Measurements from ENCODE around the gene TSPEAR.
A peak's percentile ranks its signal among the peaks of the same experiment; 100 is the strongest.

TSPEAR gene

GRCh38 chr21:44518686-44519085, 192.7 kb downstream of the TSPEAR start:
- Histone ChIP-seq H3K27ac (ENCODE audit: low read depth, low read length) (no peak overlapping the region), H3K9me3 (ENCODE audit: control insufficient read depth, insufficient read depth, low read depth, low read length) (peaks cover 6% of the 10 kb centered on the region; the same call in 1 of the 2 replicates), H3K27me3 (ENCODE audit: control insufficient read depth, insufficient read depth, low read length) (no peaks in the 10 kb centered on the region), H3K9ac (ENCODE audit: low read length) (no peak overlapping the region), H3K4me3 (ENCODE audit: low read depth, low read length) (no peak overlapping the region), H3K4me1 (ENCODE audit: control insufficient read depth, insufficient read depth, low read length) (no peaks in the 10 kb centered on the region), H3K36me3 (ENCODE audit: control insufficient read depth, insufficient read depth, low read length) (no peaks in the 10 kb centered on the region)

GRCh38 chr21:44517175-44517899, 194.0 kb downstream of the TSPEAR start:
- Histone ChIP-seq H3K9me3 (ENCODE audit: control insufficient read depth, insufficient read depth, low read depth, low read length) (no peaks in the 10 kb centered on the region; the same call in 1 of the 2 replicates), H3K27me3 (ENCODE audit: control insufficient read depth, insufficient read depth, low read length) (no peaks in the 10 kb centered on the region), H3K27ac (ENCODE audit: low read depth, low read length) (no peak overlapping the region), H3K9ac (ENCODE audit: low read length) (peak overlapping the region; percentile 14), H3K4me3 (ENCODE audit: low read depth, low read length) (peak overlapping the region; percentile 47), H3K4me1 (ENCODE audit: control insufficient read depth, insufficient read depth, low read length) (no peaks in the 10 kb centered on the region), H3K36me3 (ENCODE audit: control insufficient read depth, insufficient read depth, low read length) (no peaks in the 10 kb centered on the region)

- Histone ChIP-seq H3K9ac (ENCODE audit: low read length) (no peak overlapping the region), H3K4me1 (ENCODE audit: control insufficient read depth, insufficient read depth, low read length) (no peaks in the 10 kb centered on the region), H3K36me3 (ENCODE audit: control insufficient read depth, insufficient read depth, low read length) (no peaks in the 10 kb centered on the region), H3K9me3 (ENCODE audit: control insufficient read depth, insufficient read depth, low read depth, low read length) (no peaks in the 10 kb centered on the region; the same call in 1 of the 2 replicates), H3K27me3 (ENCODE audit: control insufficient read depth, insufficient read depth, low read length) (no peaks in the 10 kb centered on the region), H3K4me3 (ENCODE audit: low read depth, low read length) (no peak overlapping the region), H3K27ac (ENCODE audit: low read depth, low read length) (no peak overlapping the region)
Measured at GRCh38 chr21:44516828-44517174, 194.6 kb downstream of the TSPEAR start.

- H3K27me3 ChIP-seq (ENCODE audit: control insufficient read depth, insufficient read depth, low read length), result no peaks in the 10 kb centered on the region
- H3K4me3 ChIP-seq (ENCODE audit: low read depth, low read length), result no peak overlapping the region
- no peak overlapping the region for H3K27ac ChIP-seq (ENCODE audit: low read depth, low read length)
- no peaks in the 10 kb centered on the region; the same call in 1 of the 2 replicates for H3K9me3 ChIP-seq (ENCODE audit: control insufficient read depth, insufficient read depth, low read depth, low read length)
- no peak overlapping the region for H3K9ac ChIP-seq (ENCODE audit: low read length)
- H3K36me3 ChIP-seq (ENCODE audit: control insufficient read depth, insufficient read depth, low read length), result peaks cover 1% of the 10 kb centered on the region
- no peaks in the 10 kb centered on the region for H3K4me1 ChIP-seq (ENCODE audit: control insufficient read depth, insufficient read depth, low read length)
Measured at GRCh38 chr21:44516342-44516741, 195.0 kb downstream of the TSPEAR start.

GRCh38 chr21:44515359-44516165, 195.8 kb downstream of the TSPEAR start:
- Histone ChIP-seq H3K4me3 (ENCODE audit: low read depth, low read length) (no peak overlapping the region), H3K27ac (ENCODE audit: low read depth, low read length) (no peak overlapping the region), H3K36me3 (ENCODE audit: control insufficient read depth, insufficient read depth, low read length) (peaks cover 6% of the 10 kb centered on the region), H3K4me1 (ENCODE audit: control insufficient read depth, insufficient read depth, low read length) (0 out of 2 replicates have a peak, but pooled peaks cover 4% of the 10 kb centered on the region), H3K9me3 (ENCODE audit: control insufficient read depth, insufficient read depth, low read depth, low read length) (no peaks in the 10 kb centered on the region; the same call in 1 of the 2 replicates), H3K9ac (ENCODE audit: low read length) (no peak overlapping the region), H3K27me3 (ENCODE audit: control insufficient read depth, insufficient read depth, low read length) (no peaks in the 10 kb centered on the region)

- H3K9ac ChIP-seq (ENCODE audit: low read length), result no peak overlapping the region
- no peak overlapping the region for H3K27ac ChIP-seq (ENCODE audit: low read depth, low read length)
- H3K27me3 ChIP-seq (ENCODE audit: control insufficient read depth, insufficient read depth, low read length), result no peaks in the 10 kb centered on the region
- peaks cover 7% of the 10 kb centered on the region; the same call in 1 of the 2 replicates for H3K4me1 ChIP-seq (ENCODE audit: control insufficient read depth, insufficient read depth, low read length)
- no peaks in the 10 kb centered on the region; the same call in 1 of the 2 replicates for H3K9me3 ChIP-seq (ENCODE audit: control insufficient read depth, insufficient read depth, low read depth, low read length)
- H3K4me3 ChIP-seq (ENCODE audit: low read depth, low read length), result no peak overlapping the region
- peaks cover 7% of the 10 kb centered on the region for H3K36me3 ChIP-seq (ENCODE audit: control insufficient read depth, insufficient read depth, low read length)
Measured at GRCh38 chr21:44514746-44515358, 196.5 kb downstream of the TSPEAR start.

- Histone ChIP-seq H3K27me3 (ENCODE audit: control insufficient read depth, insufficient read depth, low read length) (no peaks in the 10 kb centered on the region), H3K4me1 (ENCODE audit: control insufficient read depth, insufficient read depth, low read length) (peaks cover 7% of the 10 kb centered on the region; the same call in 1 of the 2 replicates), H3K9me3 (ENCODE audit: control insufficient read depth, insufficient read depth, low read depth, low read length) (no peaks in the 10 kb centered on the region; the same call in 1 of the 2 replicates), H3K9ac (ENCODE audit: low read length) (no peak overlapping the region), H3K4me3 (ENCODE audit: low read depth, low read length) (no peak overlapping the region), H3K27ac (ENCODE audit: low read depth, low read length) (no peak overlapping the region), H3K36me3 (ENCODE audit: control insufficient read depth, insufficient read depth, low read length) (peaks cover 11% of the 10 kb centered on the region)
Measured at GRCh38 chr21:44514218-44514520, 197.2 kb downstream of the TSPEAR start.

- Histone ChIP-seq H3K27me3 (ENCODE audit: control insufficient read depth, insufficient read depth, low read length) (no peaks in the 10 kb centered on the region), H3K9me3 (ENCODE audit: control insufficient read depth, insufficient read depth, low read depth, low read length) (no peaks in the 10 kb centered on the region; the same call in 1 of the 2 replicates)
Measured at GRCh38 chr21:44513389-44514217, 197.8 kb downstream of the TSPEAR start.

GRCh38 chr21:44512496-44513388, 198.6 kb downstream of the TSPEAR start:
- Histone ChIP-seq H3K9me3 (ENCODE audit: control insufficient read depth, insufficient read depth, low read depth, low read length) (no peaks in the 10 kb centered on the region; the same call in 1 of the 2 replicates), H3K36me3 (ENCODE audit: control insufficient read depth, insufficient read depth, low read length) (peaks cover 19% of the 10 kb centered on the region), H3K27me3 (ENCODE audit: control insufficient read depth, insufficient read depth, low read length) (no peaks in the 10 kb centered on the region), H3K4me3 (ENCODE audit: low read depth, low read length) (no peak overlapping the region), H3K9ac (ENCODE audit: low read length) (no peak overlapping the region), H3K4me1 (ENCODE audit: control insufficient read depth, insufficient read depth, low read length) (peaks cover 7% of the 10 kb centered on the region; the same call in 1 of the 2 replicates), H3K27ac (ENCODE audit: low read depth, low read length) (no peak overlapping the region)

More at GRCh38 chr21:44513389-44514217, 197.8 kb downstream of the TSPEAR start:
- Histone ChIP-seq H3K27ac (ENCODE audit: low read depth, low read length) (no peak overlapping the region), H3K9ac (ENCODE audit: low read length) (no peak overlapping the region), H3K36me3 (ENCODE audit: control insufficient read depth, insufficient read depth, low read length) (peaks cover 17% of the 10 kb centered on the region), H3K4me3 (ENCODE audit: low read depth, low read length) (no peak overlapping the region), H3K4me1 (ENCODE audit: control insufficient read depth, insufficient read depth, low read length) (peaks cover 7% of the 10 kb centered on the region; the same call in 1 of the 2 replicates)

- no peaks in the 10 kb centered on the region for H3K9me3 ChIP-seq (ENCODE audit: control insufficient read depth, insufficient read depth, low read depth, low read length)
- H3K36me3 ChIP-seq (ENCODE audit: control insufficient read depth, insufficient read depth, low read length), result peaks cover 19% of the 10 kb centered on the region
- no peak overlapping the region for H3K4me3 ChIP-seq (ENCODE audit: low read depth, low read length)
- peaks cover 7% of the 10 kb centered on the region; the same call in 1 of the 2 replicates for H3K4me1 ChIP-seq (ENCODE audit: control insufficient read depth, insufficient read depth, low read length)
- H3K27me3 ChIP-seq (ENCODE audit: control insufficient read depth, insufficient read depth, low read length), result no peaks in the 10 kb centered on the region
- H3K27ac ChIP-seq (ENCODE audit: low read depth, low read length), result no peak overlapping the region
- H3K9ac ChIP-seq (ENCODE audit: low read length), result no peak overlapping the region
Measured at GRCh38 chr21:44511938-44512275, 199.5 kb downstream of the TSPEAR start.

Measured in HUES6 (cell line).